Endothelial cell of umbilical vein (primary cell): ENCODE measurements around the gene RIOK3. TPM values are rescaled to one million over a fixed set of nuclear protein-coding genes. Genes with fewer than 3 reads are reported as not detected.

Experiments used
- BruUV-seq: library from RNA; stranded (reverse); fragments of 400-500 nt; replicated peaks from 2 replicates; lab custom pipeline; 2021; lab: Mats Ljungman, UMichigan
- CTCF ChIA-PET: fragments of 300-600, 350-600 bp; sonication (Branson Sonifier 250); formaldehyde crosslinking; loops from one replicate; lab custom pipeline; 2021; ENCODE audit warnings: antibody characterized with exemption, inconsistent platforms; lab: Charles Lee
- POLR2A ChIA-PET: fragments of 300-600, 350-600 bp; sonication (Branson Sonifier 250); formaldehyde crosslinking; loops from one replicate; lab custom pipeline; 2021; ENCODE audit warnings: antibody characterized with exemption, inconsistent platforms; lab: Charles Lee
- DNase-seq: peaks from one replicate; pipeline ENCODE4 v3.0.0-alpha.2; 2011; ENCODE audit warnings: low read depth, low spot score
- FAIRE-seq: peaks from 2 replicates; lab custom pipeline; 2011; peaks lifted over from hg19 to GRCh38; lab: Jason Lieb, UNC
- H2AFZ ChIP-seq: 2 replicates; pipeline ENCODE4 v1.6.0; 2012; ENCODE audit warnings: low read depth, low read length, control low read depth, inconsistent platforms
- H3K27ac ChIP-seq: 2 replicates; pipeline ENCODE4 v1.5.1; 2011; ENCODE audit warnings: low read depth, mild to moderate bottlenecking, control low read depth, low read length, moderate library complexity; ENCODE audit not compliant: insufficient read depth
- H3K27me3 ChIP-seq, 2 experiments: 2 replicates each; pipeline versions ENCODE4 v1.6.0 to v1.6.1; 2011; ENCODE audit warnings: low read length in 2 of 2, mixed read lengths in 1 of 2; ENCODE audit not compliant: control insufficient read depth in 2 of 2, insufficient read depth in 2 of 2
- H3K36me3 ChIP-seq, 2 experiments: 2 replicates in 1 of 2; 3 replicates in 1 of 2; pipeline ENCODE4 v1.5.1; 2011; ENCODE audit warnings: low read length in 2 of 2, mild to moderate bottlenecking in 1 of 2, moderate library complexity in 1 of 2; ENCODE audit not compliant: control insufficient read depth in 2 of 2, insufficient read depth in 2 of 2; ENCODE audit errors: extremely low read depth in 1 of 2
- H3K4me1 ChIP-seq: 3 replicates; pipeline ENCODE4 v1.5.1; 2011; ENCODE audit warnings: mild to moderate bottlenecking, low read length; ENCODE audit not compliant: control insufficient read depth, insufficient read depth; ENCODE audit errors: extremely low read depth
- H3K4me2 ChIP-seq: 2 replicates; pipeline ENCODE4 v1.6.1; 2011; ENCODE audit warnings: low read length, control low read depth, mixed read lengths; ENCODE audit not compliant: insufficient read depth
- H3K4me3 ChIP-seq, 3 experiments: fragments of 200-600 bp in 1 of 3; sonication (generic), shearing (Covaris generic) in 1 of 3; replicated peaks in 1 of 3; 2 replicates each; pipeline ENCODE4 v1.5.1; 2011 to 2016; ENCODE audit warnings: control low read depth in 3 of 3, low read length in 3 of 3, mild to moderate bottlenecking in 2 of 3, inconsistent platforms in 1 of 3, low read depth in 1 of 3, moderate library complexity in 1 of 3; ENCODE audit not compliant: insufficient read depth in 1 of 3
- H3K79me2 ChIP-seq: 2 replicates; pipeline ENCODE4 v1.6.0; 2012; ENCODE audit warnings: low read length, inconsistent platforms; ENCODE audit not compliant: control insufficient read depth, insufficient read depth
- H3K9ac ChIP-seq: replicated peaks from 2 replicates; pipeline ENCODE3; 2011; ENCODE audit warnings: low read length, control low read depth; ENCODE audit not compliant: insufficient read depth; ENCODE audit errors: extremely low read depth
- H3K9me1 ChIP-seq: replicated peaks from 3 replicates; pipeline ENCODE4 v1.6.0; 2011; ENCODE audit warnings: mild to moderate bottlenecking, low read length; ENCODE audit not compliant: control insufficient read depth, insufficient read depth; ENCODE audit errors: extremely low read depth
- H3K9me3 ChIP-seq: replicated peaks from 2 replicates; pipeline ENCODE4 v1.5.1; 2012; ENCODE audit warnings: low read length, inconsistent platforms; ENCODE audit not compliant: control insufficient read depth, insufficient read depth
- H4K20me1 ChIP-seq: replicated peaks from 2 replicates; pipeline ENCODE3; 2011; ENCODE audit warnings: mild to moderate bottlenecking, low read length; ENCODE audit not compliant: control insufficient read depth, insufficient read depth; ENCODE audit errors: extremely low read depth
- EZH2 ChIP-seq: IDR thresholded peaks from 2 replicates; pipeline ENCODE4 v1.6.1; 2012; ENCODE audit warnings: borderline replicate concordance, low read depth, mild to moderate bottlenecking, moderate library complexity, low read length, inconsistent platforms; ENCODE audit not compliant: severe bottlenecking
- FOS ChIP-seq: IDR thresholded peaks from 2 replicates; pipeline ENCODE4 v1.6.1; 2011; ENCODE audit warnings: mild to moderate bottlenecking, low read length, moderate library complexity, borderline replicate concordance; ENCODE audit not compliant: insufficient read depth
- GATA2 ChIP-seq: IDR thresholded peaks from 2 replicates; pipeline ENCODE4 v1.7.0; 2011; ENCODE audit warnings: low read depth, mild to moderate bottlenecking, moderate library complexity, mixed read lengths, low read length; ENCODE audit not compliant: insufficient read length, insufficient read depth
- JUN ChIP-seq: IDR thresholded peaks from 2 replicates; pipeline ENCODE4 v1.6.1; 2011; ENCODE audit warnings: borderline replicate concordance, low read depth; ENCODE audit not compliant: insufficient read length, insufficient read depth
- MAX ChIP-seq: IDR thresholded peaks from 2 replicates; pipeline ENCODE4 v1.6.1; 2011; ENCODE audit not compliant: insufficient read depth, insufficient read length
- MYC ChIP-seq: IDR thresholded peaks from one replicate; pipeline ENCODE4 v1.6.1; 2011; ENCODE audit warnings: mild to moderate bottlenecking, low read depth, low read length
- POLR2A ChIP-seq: IDR thresholded peaks from 2 replicates; pipeline ENCODE4 v1.6.1; 2012; ENCODE audit warnings: low read depth, mild to moderate bottlenecking, control low read depth, low read length
- POLR2AphosphoS5 ChIP-seq: IDR thresholded peaks from 2 replicates; pipeline ENCODE4 v1.6.1; 2012; ENCODE audit warnings: low read depth, mild to moderate bottlenecking, control low read depth, low read length, moderate library complexity; ENCODE audit not compliant: insufficient read depth
- dilution Hi-C: fragments of 300-500 bp; cut with MboI; formaldehyde crosslinking; loops from one replicate; pipeline ENCODE4 v1.15.0; 2019; ENCODE audit warnings: low sequenced_read_pairs; ENCODE audit not compliant: extremely low pct_ligation_motif_present
- intact Hi-C: fragments of 100-400 bp; cut with micrococcal nuclease; formaldehyde crosslinking; loops from one replicate; pipeline ENCODE4 v1.10.0; 2022
- polyA plus RNA-seq, 4 experiments: library from polyadenylated mRNA; depleted of rRNA in 3 of 4; stranded (reverse) in 3 of 4; unstranded in 1 of 4; fragments of >200 nt; gene quantifications; 2 replicates each; pipeline versions ENCODE4 v1.2.1 to v1.2.3, GENCODE V29; 2011 to 2012; ENCODE audit warnings: missing spikeins in 1 of 4
- total RNA-seq: library from RNA; stranded (reverse); gene quantifications from 2 replicates; pipeline ENCODE4 v1.2.3, GENCODE V29; 2021
- TF ChIP-seq, protein P1 (sequence below), 2 donors: IDR thresholded peaks; 1 replicate in 1 of 2; 2 replicates in 1 of 2; pipeline ENCODE4 v1.5.1; 2011; ENCODE audit warnings: low read length in 2 of 2, mild to moderate bottlenecking in 2 of 2, moderate library complexity in 2 of 2, control low read depth in 1 of 2, inconsistent platforms in 1 of 2, low read depth in 1 of 2; ENCODE audit not compliant: insufficient read depth in 1 of 2; ENCODE audit errors: extremely low read depth in 1 of 2

The RIOK3 gene
- total and polyA plus RNA-seq, 2 donors (not counting 3 experiments of a cell fraction or from before 2014, with no cell fraction given) = 14.8 to 50.7 TPM

- H3K79me2 ChIP-seq = no peaks in the 10 kb centered on the region
- no peak overlapping the region for H3K4me3 ChIP-seq
- TF ChIP-seq MAX (no peak), POLR2AphosphoS5 (no peak), POLR2A (no peak), EZH2 (no peak), FOS (no peak), MYC (no peak), JUN (no peak), GATA2 (no peak)
- TF ChIP-seq, protein P1, sequence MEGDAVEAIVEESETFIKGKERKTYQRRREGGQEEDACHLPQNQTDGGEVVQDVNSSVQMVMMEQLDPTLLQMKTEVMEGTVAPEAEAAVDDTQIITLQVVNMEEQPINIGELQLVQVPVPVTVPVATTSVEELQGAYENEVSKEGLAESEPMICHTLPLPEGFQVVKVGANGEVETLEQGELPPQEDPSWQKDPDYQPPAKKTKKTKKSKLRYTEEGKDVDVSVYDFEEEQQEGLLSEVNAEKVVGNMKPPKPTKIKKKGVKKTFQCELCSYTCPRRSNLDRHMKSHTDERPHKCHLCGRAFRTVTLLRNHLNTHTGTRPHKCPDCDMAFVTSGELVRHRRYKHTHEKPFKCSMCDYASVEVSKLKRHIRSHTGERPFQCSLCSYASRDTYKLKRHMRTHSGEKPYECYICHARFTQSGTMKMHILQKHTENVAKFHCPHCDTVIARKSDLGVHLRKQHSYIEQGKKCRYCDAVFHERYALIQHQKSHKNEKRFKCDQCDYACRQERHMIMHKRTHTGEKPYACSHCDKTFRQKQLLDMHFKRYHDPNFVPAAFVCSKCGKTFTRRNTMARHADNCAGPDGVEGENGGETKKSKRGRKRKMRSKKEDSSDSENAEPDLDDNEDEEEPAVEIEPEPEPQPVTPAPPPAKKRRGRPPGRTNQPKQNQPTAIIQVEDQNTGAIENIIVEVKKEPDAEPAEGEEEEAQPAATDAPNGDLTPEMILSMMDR (IDR thresholded peaks at IDR 0.05; ENCODE audit: extremely low read depth in 1 of 2, insufficient read depth in 1 of 2, low read depth in 1 of 2, low read length in 2 of 2) = no peak
- no peaks in the 10 kb centered on the region for H3K9me1 ChIP-seq
- H3K4me1 ChIP-seq = peaks cover 8% of the 10 kb centered on the region
- H3K4me2 ChIP-seq = no peak overlapping the region
- intact Hi-C loops (no loop called here), dilution Hi-C loops (no loop called here)
- no peak overlapping the region for H3K9ac ChIP-seq
- no peak overlapping the region for H3K27ac ChIP-seq
- no peak for DNase-seq
- POLR2A ChIA-PET = no interaction called here
- H4K20me1 ChIP-seq = peaks cover 2% of the 10 kb centered on the region
- BruUV-seq = no TSS peak
- peaks cover 9 to 27% of the 10 kb centered on the region in 2 experiments for H3K36me3 ChIP-seq
- H3K27me3 ChIP-seq = no peaks in the 10 kb centered on the region
- no peak overlapping the region for H2AFZ ChIP-seq
- H3K9me3 ChIP-seq = no peaks in the 10 kb centered on the region
- CTCF ChIA-PET = interaction anchor here (1.0 kb wide), 1 partner anchor 8 kb away, joined by 3 read pairs; no protein-coding TSS in a partner anchor
- FAIRE-seq = no peak
Measured at GRCh38 chr18:23479829-23480505, 26.9 kb downstream of the RIOK3 start.
